ENCODE measurements around the gene ADM. TPM values are rescaled to one million over a fixed set of nuclear protein-coding genes. Genes with fewer than 3 reads are reported as not detected.

The ADM gene
- total RNA-seq, 4 donors from 2014 or later = 234 to 350 (median 298) TPM

GRCh38 chr11:10293423-10294289 lies 11.2 kb upstream of the ADM start, which contains the start of gene SBF2:
Gene SBF2, minus strand, starts transcription at chr11:10294219. Its CDS starts 150 bp downstream, at chr11:10294069.
- no peak for TF ChIP-seq CTCF (IDR thresholded peaks at IDR 0.05; ENCODE audit: low read depth)

- no peak for TF ChIP-seq CTCF (IDR thresholded peaks at IDR 0.05; ENCODE audit: low read depth)
Observed at GRCh38 chr11:10294290-10294953, 10.5 kb upstream of the ADM start.

GRCh38 chr11:10295064-10295901 lies 9.6 kb upstream of the ADM start:
- TF ChIP-seq CTCF (IDR thresholded peaks at IDR 0.05; ENCODE audit: low read depth) = no peak

- no peak for TF ChIP-seq CTCF (IDR thresholded peaks at IDR 0.05; ENCODE audit: low read depth)
Observed at GRCh38 chr11:10298342-10298741, 6.5 kb upstream of the ADM start.

- TF ChIP-seq CTCF (IDR thresholded peaks at IDR 0.05; ENCODE audit: low read depth) = no peak
Observed at GRCh38 chr11:10301656-10302358, 3.1 kb upstream of the ADM start.

GRCh38 chr11:10302359-10302743 lies 2.5 kb upstream of the ADM start:
- no peak for TF ChIP-seq CTCF (IDR thresholded peaks at IDR 0.05; ENCODE audit: low read depth)
